ENCODE results near the gene PTP4A2. TPM values are rescaled to one million over a fixed set of nuclear protein-coding genes. Genes with fewer than 3 reads are reported as not detected.
"Not testable (repeated sequence)": the region's sequence is repeated elsewhere in the genome, so short reads cannot be mapped to it uniquely, and the experiment has no call there.

The PTP4A2 gene
- polyA plus RNA-seq, 1 of the 3 experiments (the other 2 are of a cell fraction) = 41.7 TPM

GRCh38 chr1:31925824-31926223 is 12.3 kb downstream of the PTP4A2 start:
- H3K4me3 ChIP-seq (ENCODE audit: low read depth in 2 of 2, low read length in 1 of 2); H3K9ac ChIP-seq; H3K36me3 ChIP-seq (replicated peaks in 1 of 2; ENCODE audit: control insufficient read depth in 1 of 2, insufficient read depth in 2 of 2, low read length in 1 of 2); H2AFZ ChIP-seq (ENCODE audit: low read depth); H3K4me2 ChIP-seq; DNase-seq; H3K27ac ChIP-seq (ENCODE audit: low read depth in 2 of 2, low read length in 1 of 2); H3K27me3 ChIP-seq (ENCODE audit: insufficient read depth); H3K9me2 ChIP-seq; H3K9me3 ChIP-seq; POLR2A ChIA-PET: not testable (repeated sequence)
- Histone ChIP-seq H3K4me1 (ENCODE audit: control insufficient read depth in 1 of 2, insufficient read depth in 2 of 2, low read depth in 1 of 2, low read length in 1 of 2) (peaks cover 17 to 54% of the 10 kb centered on the region in 2 experiments), H3F3A (replicated peaks; ENCODE audit: insufficient read depth) (peaks cover 15% of the 10 kb centered on the region), H3K79me2 (ENCODE audit: insufficient read depth) (peaks cover 100% of the 10 kb centered on the region), H4K20me1 (ENCODE audit: insufficient read depth) (peaks cover 96% of the 10 kb centered on the region)
- CTCF ChIA-PET = interaction anchor here (1.4 to 2.1 kb wide), 4 partner anchors 12 to 261 kb away, joined by 4 to 7 read pairs (median 6); partner anchors contain the start of gene PTP4A2
- WGBS (ENCODE audit: low lambda C conversion rate) = 93% methylated on average over 13 of the region's 13 CpGs

- DNase-seq = peak; percentile 47
- H3K27ac ChIP-seq (ENCODE audit: low read depth in 2 of 2, low read length in 1 of 2) = no peak overlapping the region
- POLR2A ChIA-PET = interaction anchor here (0.6 kb wide), 1 partner anchor 8 kb away, joined by 3 read pairs; no protein-coding TSS in a partner anchor
- CTCF ChIA-PET = interaction anchor here (1.2 to 1.9 kb wide), 2 partner anchors 39 to 136 kb away, joined by 4 to 6 read pairs; no protein-coding TSS in a partner anchor
- WGBS (ENCODE audit: low lambda C conversion rate) = 35% methylated on average over 1 of the region's 1 CpG
- no peaks in the 10 kb centered on the region for H3K9me3 ChIP-seq
- H2AFZ ChIP-seq (ENCODE audit: low read depth) = no peak overlapping the region
- H3K79me2 ChIP-seq (ENCODE audit: insufficient read depth) = peaks cover 100% of the 10 kb centered on the region
- H3K4me2 ChIP-seq = peak overlapping the region; percentile 8; the same call in 1 of the 2 replicates
- peaks cover 95% of the 10 kb centered on the region for H4K20me1 ChIP-seq (ENCODE audit: insufficient read depth)
- peaks cover 15% of the 10 kb centered on the region for H3F3A ChIP-seq (replicated peaks; ENCODE audit: insufficient read depth)
- TF ChIP-seq ELF1 (IDR thresholded peaks at IDR 0.05) = no peak
- no peak for TF ChIP-seq FOXJ3 (CRISPR knock-in tag; IDR thresholded peaks at IDR 0.05)
- no peak for TF ChIP-seq NFIC (IDR thresholded peaks at IDR 0.05; ENCODE audit: borderline replicate concordance)
- TF ChIP-seq SIN3A (IDR thresholded peaks at IDR 0.05; ENCODE audit: borderline replicate concordance, low read depth, low read length) = no peak
- TF ChIP-seq EP300 (IDR thresholded peaks at IDR 0.05; ENCODE audit: borderline replicate concordance in 1 of 2, low read depth in 1 of 2, low read length in 1 of 2) = peak in 1 of 2 experiments; percentile 62; a peak in 1 of 4 replicates
- TF ChIP-seq GATA2 (CRISPR knock-in tag; IDR thresholded peaks at IDR 0.05) = peak; percentile 88
- TF ChIP-seq RCOR1 (IDR thresholded peaks at IDR 0.05; ENCODE audit: low read length) = peak; percentile 76
- peak; percentile 63; the same call in 1 of the 2 replicates for TF ChIP-seq MXI1 (IDR thresholded peaks at IDR 0.05; ENCODE audit: low read depth, low read length)
- TF ChIP-seq TCF12 (IDR thresholded peaks at IDR 0.05) = peak; percentile 16; the same call in 1 of the 2 replicates
- no peaks in the 10 kb centered on the region for H3K9me2 ChIP-seq
- H3K36me3 ChIP-seq (replicated peaks in 1 of 2; ENCODE audit: control insufficient read depth in 1 of 2, insufficient read depth in 2 of 2, low read length in 1 of 2) = peaks cover 0 to 8% of the 10 kb centered on the region in 2 experiments
- no peaks in the 10 kb centered on the region for H3K27me3 ChIP-seq (ENCODE audit: insufficient read depth)
- H3K9ac ChIP-seq = no peak overlapping the region
- no peak overlapping the region for H3K4me3 ChIP-seq (ENCODE audit: low read depth in 2 of 2, low read length in 1 of 2)
- peaks cover 17 to 47% of the 10 kb centered on the region in 2 experiments; a peak in 3 of 4 replicates for H3K4me1 ChIP-seq (ENCODE audit: control insufficient read depth in 1 of 2, insufficient read depth in 2 of 2, low read depth in 1 of 2, low read length in 1 of 2)
Observed at GRCh38 chr1:31924839-31925238, 13.3 kb downstream of the PTP4A2 start.

DNA sequence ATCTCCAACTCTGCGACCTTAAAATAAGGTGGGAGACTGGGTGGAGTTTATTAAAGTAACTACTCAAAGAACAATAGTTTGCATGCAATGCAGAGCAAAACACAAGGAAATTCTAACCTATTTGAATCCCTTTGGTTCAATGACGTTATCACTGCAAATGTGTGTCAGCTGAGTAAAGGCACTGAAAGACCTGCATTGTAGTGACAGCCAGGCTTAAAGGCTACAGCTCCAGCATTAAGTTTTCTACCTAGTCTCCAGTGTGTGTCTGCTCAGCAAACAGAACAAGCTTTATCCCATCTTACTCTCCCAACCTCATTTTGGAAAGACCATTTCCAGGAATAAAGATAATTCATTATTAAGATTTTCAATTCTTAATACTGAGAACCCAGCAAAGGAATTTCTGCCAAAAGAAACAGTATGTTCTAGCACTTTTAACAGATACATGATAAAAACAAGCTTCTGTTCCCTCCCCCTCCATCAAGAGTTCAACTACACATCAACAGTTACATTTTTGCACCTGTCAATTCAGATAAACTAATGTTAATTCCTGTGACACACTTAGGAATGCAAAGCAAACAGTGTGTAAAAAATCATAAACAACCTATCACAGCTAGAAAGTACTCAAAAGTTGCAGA is 14.2 kb downstream of the PTP4A2 start:
- peaks cover 95% of the 10 kb centered on the region for H4K20me1 ChIP-seq (ENCODE audit: insufficient read depth)
- no peak overlapping the region for H3K9ac ChIP-seq
- no peak overlapping the region for H3K4me3 ChIP-seq (ENCODE audit: low read depth in 2 of 2, low read length in 1 of 2)
- peaks cover 0 to 8% of the 10 kb centered on the region in 2 experiments for H3K36me3 ChIP-seq (replicated peaks in 1 of 2; ENCODE audit: control insufficient read depth in 1 of 2, insufficient read depth in 2 of 2, low read length in 1 of 2)
- 97% methylated on average over 2 of the region's 2 CpGs for WGBS (ENCODE audit: low lambda C conversion rate)
- CTCF ChIA-PET = interaction anchor here (1.1 to 1.9 kb wide), 3 partner anchors 15 to 135 kb away, joined by 3 to 6 read pairs (median 4); no protein-coding TSS in a partner anchor
- POLR2A ChIA-PET = no interaction called here
- H3K4me1 ChIP-seq (ENCODE audit: control insufficient read depth in 1 of 2, insufficient read depth in 2 of 2, low read depth in 1 of 2, low read length in 1 of 2) = peaks cover 17 to 39% of the 10 kb centered on the region in 2 experiments; a peak in 3 of 4 replicates
- H3F3A ChIP-seq (replicated peaks; ENCODE audit: insufficient read depth) = peaks cover 15% of the 10 kb centered on the region
- no peak overlapping the region for H3K27ac ChIP-seq (ENCODE audit: low read depth in 2 of 2, low read length in 1 of 2)
- H3K4me2 ChIP-seq = peak overlapping the region; percentile 8; the same call in 1 of the 2 replicates
- no peaks in the 10 kb centered on the region for H3K27me3 ChIP-seq (ENCODE audit: insufficient read depth)
- H2AFZ ChIP-seq (ENCODE audit: low read depth) = no peak overlapping the region
- peaks cover 100% of the 10 kb centered on the region for H3K79me2 ChIP-seq (ENCODE audit: insufficient read depth)
- no peaks in the 10 kb centered on the region for H3K9me3 ChIP-seq
- DNase-seq = no peak
- H3K9me2 ChIP-seq = no peaks in the 10 kb centered on the region
- TF ChIP-seq POLR2AphosphoS5 (IDR thresholded peaks at IDR 0.05; ENCODE audit: low read depth, low read length) (no peak), TEAD4 (IDR thresholded peaks at IDR 0.05; ENCODE audit: borderline replicate concordance, insufficient read depth) (no peak), MEF2A (IDR thresholded peaks at IDR 0.05; ENCODE audit: borderline replicate concordance, low read depth) (no peak), NRF1 (IDR thresholded peaks at IDR 0.05; ENCODE audit: low read depth, low read length) (no peak), TAF1 (IDR thresholded peaks at IDR 0.05; ENCODE audit: borderline replicate concordance, low read depth, low read length) (no peak), MXI1 (IDR thresholded peaks at IDR 0.05; ENCODE audit: low read depth, low read length) (no peak), CHD2 (IDR thresholded peaks at IDR 0.05; ENCODE audit: low read length, partially characterized antibody) (no peak), RCOR1 (IDR thresholded peaks at IDR 0.05; ENCODE audit: low read length) (no peak), FOSL2 (IDR thresholded peaks at IDR 0.05; ENCODE audit: borderline replicate concordance, low read depth) (no peak), GABPA (IDR thresholded peaks at IDR 0.05; ENCODE audit: low read depth) (no peak), SIN3A (IDR thresholded peaks at IDR 0.05; ENCODE audit: borderline replicate concordance, low read depth, low read length) (no peak), EP300 (IDR thresholded peaks at IDR 0.05; ENCODE audit: borderline replicate concordance in 1 of 2, low read depth in 1 of 2, low read length in 1 of 2) (no peak), SMC3 (IDR thresholded peaks at IDR 0.05; ENCODE audit: low read depth, low read length) (no peak), FOXM1 (IDR thresholded peaks at IDR 0.05; ENCODE audit: low read depth) (no peak)
- TF ChIP-seq, protein P1, sequence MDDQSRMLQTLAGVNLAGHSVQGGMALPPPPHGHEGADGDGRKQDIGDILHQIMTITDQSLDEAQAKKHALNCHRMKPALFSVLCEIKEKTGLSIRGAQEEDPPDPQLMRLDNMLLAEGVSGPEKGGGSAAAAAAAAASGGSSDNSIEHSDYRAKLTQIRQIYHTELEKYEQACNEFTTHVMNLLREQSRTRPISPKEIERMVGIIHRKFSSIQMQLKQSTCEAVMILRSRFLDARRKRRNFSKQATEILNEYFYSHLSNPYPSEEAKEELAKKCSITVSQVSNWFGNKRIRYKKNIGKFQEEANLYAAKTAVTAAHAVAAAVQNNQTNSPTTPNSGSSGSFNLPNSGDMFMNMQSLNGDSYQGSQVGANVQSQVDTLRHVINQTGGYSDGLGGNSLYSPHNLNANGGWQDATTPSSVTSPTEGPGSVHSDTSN (IDR thresholded peaks at IDR 0.05) = no peak
- TF ChIP-seq, protein P2, sequence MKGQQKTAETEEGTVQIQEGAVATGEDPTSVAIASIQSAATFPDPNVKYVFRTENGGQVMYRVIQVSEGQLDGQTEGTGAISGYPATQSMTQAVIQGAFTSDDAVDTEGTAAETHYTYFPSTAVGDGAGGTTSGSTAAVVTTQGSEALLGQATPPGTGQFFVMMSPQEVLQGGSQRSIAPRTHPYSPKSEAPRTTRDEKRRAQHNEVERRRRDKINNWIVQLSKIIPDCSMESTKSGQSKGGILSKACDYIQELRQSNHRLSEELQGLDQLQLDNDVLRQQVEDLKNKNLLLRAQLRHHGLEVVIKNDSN (IDR thresholded peaks at IDR 0.05; ENCODE audit: borderline replicate concordance, low read depth) = no peak

Measured in SK-N-SH (cell line).